Heart left ventricle (tissue), 16 donors: Measurements from ENCODE around the gene OLIG2. TPM values are rescaled to one million over a fixed set of nuclear protein-coding genes. Genes with fewer than 3 reads are reported as not detected.

Experiments used
- ATAC-seq, 4 donors: fragments of 200-7000 bp; cut with Tn5 transposase; one replicate each; pipeline ENCODE4 v1.9.1; 2020 to 2022; ENCODE audit warnings: moderate library complexity in 4 of 4, mild to moderate bottlenecking in 3 of 4, moderate number of reproducible peaks in 1 of 4
- DNase-seq, 5 donors: peaks; one replicate each; pipeline ENCODE4 v3.0.0-alpha.2; 2020
- H3K27ac ChIP-seq, 12 donors: fragments of 200-600 bp; sonication (generic) in 4 of 12; one replicate each; pipeline versions ENCODE4 v1.5.0 to v1.8.0; 2016 to 2022; ENCODE audit warnings: mild to moderate bottlenecking in 2 of 12
- H3K27me3 ChIP-seq, 9 donors: fragments of 200-600 bp; sonication (generic) in 2 of 9; one replicate each; pipeline versions ENCODE4 v1.5.1 to v1.8.0; 2016 to 2022; ENCODE audit warnings: mild to moderate bottlenecking in 3 of 9
- H3K36me3 ChIP-seq, 9 donors: fragments of 200-600 bp; sonication (generic) in 2 of 9; one replicate each; pipeline versions ENCODE4 v1.5.0 to v1.8.0; 2018 to 2022; ENCODE audit warnings: mild to moderate bottlenecking in 2 of 9
- H3K4me1 ChIP-seq, 12 donors: fragments of 200-600 bp; sonication (generic) in 4 of 12; one replicate each; pipeline versions ENCODE4 v1.5.0 to v1.8.0; 2016 to 2022; ENCODE audit warnings: mild to moderate bottlenecking in 3 of 12
- H3K4me3 ChIP-seq, 12 donors: fragments of 200-600 bp; sonication (generic) in 4 of 12; one replicate each; pipeline versions ENCODE4 v1.5.0 to v1.8.0; 2017 to 2022; ENCODE audit warnings: mild to moderate bottlenecking in 9 of 12, moderate library complexity in 4 of 12
- H3K9me3 ChIP-seq, 12 donors: fragments of 200-600 bp; sonication (generic) in 4 of 12; one replicate each; pipeline versions ENCODE4 v1.5.0 to v1.8.0; 2016 to 2022; ENCODE audit warnings: mild to moderate bottlenecking in 1 of 12
- POLR2A ChIP-seq, 2 donors: fragments of 450-650 bp; IDR thresholded peaks; one replicate each; pipeline ENCODE4 v1.6.1; 2017; ENCODE audit warnings: antibody characterized with exemption in 2 of 2, mild to moderate bottlenecking in 2 of 2, moderate library complexity in 2 of 2
- WGBS, 4 donors: extraction: QIAGEN DNeasy Blood & Tissue Kit in 2 of 4; methylation state at CpG; one replicate each; pipeline versions ENCODE4 v1.1.5 to v1.1.7; 2013 to 2018; 5-methylcytosine and 5-hydroxymethylcytosine counted together
- intact Hi-C, 10 donors: fragments of 100-400 bp; cut with DNase I; formaldehyde crosslinking; loops; one replicate each; pipeline versions ENCODE4 v1.11.1 to v1.14.2; 2022
- polyA plus RNA-seq, 2 donors: library from polyadenylated mRNA; stranded (reverse); fragments of 200-250 nt; gene quantifications; one replicate each; pipeline ENCODE4 v1.2.3, GENCODE V29; 2013
- total RNA-seq, 9 donors: library from RNA; depleted of rRNA in 2 of 9; stranded (reverse); fragments of >200 nt in 2 of 9; fragmentation: NEBNext Ultra II Directional in 3 of 9; extraction: Animal tissue kit (Norgen Biotek cat#: 25700) in 3 of 9; gene quantifications; one replicate each; pipeline versions ENCODE4 v1.1.0 to v1.2.4, GENCODE V29; 2016 to 2023
- TF ChIP-seq, protein P1 (sequence below), 12 donors: fragments of 200-600 bp; sonication (generic) in 4 of 12; IDR thresholded peaks; one replicate each; pipeline versions ENCODE4 v1.5.0 to v1.8.0; 2018 to 2022; ENCODE audit warnings: antibody characterized with exemption in 12 of 12, mild to moderate bottlenecking in 5 of 12
- donor health status: ischemic (EF 13 %, LVEDD 7.1; RV severe dilation, severe dysfunction).
- donor health status: healthy with polysubstance abuse.
- donor health status: DM: no; HTN: yes; CAD: no.
- donor health status: DM: no; HTN: no; CAD: no.
- donor health status: ischemic (EF 25% LVEDD 6.9; RV normal size, moderate dysfunction).
- donor health status: ischemic (EF 25% LVEDD 5.7; RV mildly dilated, moderate dysfunction).
- donor health status: healthy.
- donor health status: DM: yes; HTN: yes; CAD: no.
- donor health status: ischemic (EF 35%, LVEDD 5.7; RV mildly dilated, moderate dysfunction).
- donor health status: nonischemic (EF 11% LVEDD 7.7; RV severe dilation, severe dysfunction).
- donor health status: DM: yes; HTN: yes; CAD: no.
- donor health status: PGD.
- donor health status: ischemic (EF 29% LVEDD 5.4; RV normal size, mild dysfunction).
- donor health status: nonischemic (EF 23%, LVEDD 6.1; RV moderate dilation, normal function).

OLIG2 gene
- total and polyA plus RNA-seq, 11 donors, result not detected

DNA sequence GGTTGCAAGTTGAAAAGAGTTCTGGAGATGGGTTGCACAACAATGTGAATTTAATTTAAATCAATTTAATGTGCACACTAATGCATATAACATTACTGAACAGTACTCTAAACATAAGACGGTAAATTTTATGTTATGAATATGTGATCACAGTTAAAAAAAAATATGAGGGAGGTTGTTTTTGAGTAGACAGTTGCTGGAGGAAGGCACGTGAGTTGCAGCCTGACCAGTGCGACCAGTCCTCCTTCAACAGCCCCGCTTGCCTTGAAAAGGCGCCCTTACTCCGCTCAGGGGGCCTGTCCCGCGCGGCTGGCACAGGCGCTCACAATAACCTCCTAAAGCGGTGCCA, 43.9 kb downstream of the OLIG2 start:
- Histone ChIP-seq H3K4me3 (peak overlapping the region in 11 of 12 donors; percentile 17 to 57 (median 44)), H3K9me3 (peaks cover 0 to 9% (median 0%) of the 10 kb centered on the region in 12 donors), H3K27ac (no peak overlapping the region), H3K36me3 (no peaks in the 10 kb centered on the region), H3K27me3 (peaks cover 33 to 99% (median 89%) of the 10 kb centered on the region in 9 donors), H3K4me1 (peaks cover 0 to 40% (median 13%) of the 10 kb centered on the region in 12 donors)
- WGBS, 4 donors, result 3 to 6% (median 5%) methylated on average over 11 of the region's 11 CpGs
- intact Hi-C loops, result loop anchor here in 1 of 10 donors (5.0 kb wide), 1 partner anchor 42 kb away; the partner anchor contains the start of gene OLIG2
- TF ChIP-seq, protein P1, sequence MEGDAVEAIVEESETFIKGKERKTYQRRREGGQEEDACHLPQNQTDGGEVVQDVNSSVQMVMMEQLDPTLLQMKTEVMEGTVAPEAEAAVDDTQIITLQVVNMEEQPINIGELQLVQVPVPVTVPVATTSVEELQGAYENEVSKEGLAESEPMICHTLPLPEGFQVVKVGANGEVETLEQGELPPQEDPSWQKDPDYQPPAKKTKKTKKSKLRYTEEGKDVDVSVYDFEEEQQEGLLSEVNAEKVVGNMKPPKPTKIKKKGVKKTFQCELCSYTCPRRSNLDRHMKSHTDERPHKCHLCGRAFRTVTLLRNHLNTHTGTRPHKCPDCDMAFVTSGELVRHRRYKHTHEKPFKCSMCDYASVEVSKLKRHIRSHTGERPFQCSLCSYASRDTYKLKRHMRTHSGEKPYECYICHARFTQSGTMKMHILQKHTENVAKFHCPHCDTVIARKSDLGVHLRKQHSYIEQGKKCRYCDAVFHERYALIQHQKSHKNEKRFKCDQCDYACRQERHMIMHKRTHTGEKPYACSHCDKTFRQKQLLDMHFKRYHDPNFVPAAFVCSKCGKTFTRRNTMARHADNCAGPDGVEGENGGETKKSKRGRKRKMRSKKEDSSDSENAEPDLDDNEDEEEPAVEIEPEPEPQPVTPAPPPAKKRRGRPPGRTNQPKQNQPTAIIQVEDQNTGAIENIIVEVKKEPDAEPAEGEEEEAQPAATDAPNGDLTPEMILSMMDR (IDR thresholded peaks at IDR 0.05), result no peak
- TF ChIP-seq POLR2A (IDR thresholded peaks at IDR 0.05), result no peak
- DNase-seq (no peak), ATAC-seq (no peak)

- Histone ChIP-seq H3K36me3 (no peaks in the 10 kb centered on the region), H3K4me3 (peak within 1 kb of the TSS; percentile 16 to 57 (median 42)), H3K4me1 (peaks cover 0 to 36% (median 13%) of the 10 kb centered on the region in 12 donors), H3K27ac (no peak within 1 kb of the TSS), H3K9me3 (peaks cover 0 to 9% (median 0%) of the 10 kb centered on the region in 12 donors), H3K27me3 (peaks cover 33 to 100% (median 87%) of the 10 kb centered on the region in 9 donors)
- 0 to 1% (median 1%) methylated on average over 46 to 82 of the region's 82 CpGs for WGBS, 4 donors
- TF ChIP-seq, protein P1 (IDR thresholded peaks at IDR 0.05), result no peak
- no peak for TF ChIP-seq POLR2A (IDR thresholded peaks at IDR 0.05)
- peak in 4 of 5 donors; percentile 42 to 84 (median 58) for DNase-seq
- peak in 3 of 4 donors; percentile 80 to 94 (median 88) for ATAC-seq
- intact Hi-C loops, result loop anchor here in 1 of 10 donors (5.0 kb wide), 1 partner anchor 43 kb away; the partner anchor contains the start of gene OLIG2
Observed at GRCh38 chr21:33069994-33070743, 44.4 kb downstream of the OLIG2 start, which contains the start of gene OLIG1. TSS of gene OLIG1 (plus strand) at chr21:33070141. CDS start at chr21:33070247, 106 bp downstream.

DNA sequence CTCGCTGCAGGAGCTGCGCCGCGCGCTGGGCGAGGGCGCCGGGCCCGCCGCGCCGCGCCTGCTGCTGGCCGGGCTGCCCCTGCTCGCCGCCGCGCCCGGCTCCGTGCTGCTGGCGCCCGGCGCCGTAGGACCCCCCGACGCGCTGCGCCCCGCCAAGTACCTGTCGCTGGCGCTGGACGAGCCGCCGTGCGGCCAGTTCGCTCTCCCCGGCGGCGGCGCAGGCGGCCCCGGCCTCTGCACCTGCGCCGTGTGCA, 44.9 kb downstream of the OLIG2 start:
- peaks cover 0 to 9% (median 0%) of the 10 kb centered on the region in 12 donors for H3K9me3 ChIP-seq
- DNase-seq, result no peak
- peaks cover 36 to 100% (median 90%) of the 10 kb centered on the region in 9 donors for H3K27me3 ChIP-seq
- peaks cover 0 to 36% (median 13%) of the 10 kb centered on the region in 12 donors for H3K4me1 ChIP-seq
- peak overlapping the region in 11 of 12 donors; percentile 14 to 57 (median 44) for H3K4me3 ChIP-seq
- TF ChIP-seq POLR2A (IDR thresholded peaks at IDR 0.05), result no peak
- TF ChIP-seq, protein P1 (IDR thresholded peaks at IDR 0.05), result no peak
- 0 to 4% (median 1%) methylated on average over 21 to 44 of the region's 44 CpGs; no CpG with 5 or more reads in 1 of the 4 donors for WGBS, 4 donors
- no peaks in the 10 kb centered on the region for H3K36me3 ChIP-seq
- no peak for ATAC-seq
- no peak overlapping the region for H3K27ac ChIP-seq
- intact Hi-C loops, result no loop called here

- DNase-seq (peak in 1 of 5 donors; percentile 58), ATAC-seq (no peak)
- TF ChIP-seq, protein P1 (IDR thresholded peaks at IDR 0.05), result no peak
- no peak for TF ChIP-seq POLR2A (IDR thresholded peaks at IDR 0.05)
- H3K27me3 ChIP-seq, result peaks cover 38 to 100% (median 93%) of the 10 kb centered on the region in 9 donors
- peaks cover 0 to 9% (median 0%) of the 10 kb centered on the region in 12 donors for H3K9me3 ChIP-seq
- 0 to 1% (median 1%) methylated on average over 18 to 69 of the region's 69 CpGs for WGBS, 4 donors
- H3K4me3 ChIP-seq, result peak overlapping the region; percentile 6 to 57 (median 40)
- H3K27ac ChIP-seq, result no peak overlapping the region
- peaks cover 0 to 36% (median 13%) of the 10 kb centered on the region in 12 donors for H3K4me1 ChIP-seq
- no peaks in the 10 kb centered on the region for H3K36me3 ChIP-seq
- intact Hi-C loops, result no loop called here
Observed at GRCh38 chr21:33070998-33071769, 45.4 kb downstream of the OLIG2 start.
